ENCODE data around the gene SLC15A5.

SLC15A5 gene

DNA sequence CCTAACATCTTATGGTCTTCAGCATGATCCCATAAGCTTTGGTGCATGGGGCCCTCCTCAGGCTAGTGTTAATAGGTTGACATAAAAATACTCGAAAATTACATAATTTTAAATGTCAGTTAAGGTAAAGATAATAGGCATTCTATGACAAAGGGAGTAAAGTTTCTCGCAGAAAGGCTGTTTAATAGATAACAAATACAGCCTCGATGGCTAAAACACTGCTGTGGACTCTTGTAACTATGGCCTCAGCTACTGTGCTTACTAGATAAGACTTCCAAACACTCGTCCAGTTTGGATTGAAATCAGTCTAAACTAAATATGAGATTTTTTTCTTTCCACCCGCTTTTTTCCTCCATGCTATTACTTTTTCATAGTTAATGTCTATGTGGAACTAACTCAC lies 46.8 kb upstream of the SLC15A5 start:
- ATAC-seq, result no peak
- TF ChIP-seq, protein P1, sequence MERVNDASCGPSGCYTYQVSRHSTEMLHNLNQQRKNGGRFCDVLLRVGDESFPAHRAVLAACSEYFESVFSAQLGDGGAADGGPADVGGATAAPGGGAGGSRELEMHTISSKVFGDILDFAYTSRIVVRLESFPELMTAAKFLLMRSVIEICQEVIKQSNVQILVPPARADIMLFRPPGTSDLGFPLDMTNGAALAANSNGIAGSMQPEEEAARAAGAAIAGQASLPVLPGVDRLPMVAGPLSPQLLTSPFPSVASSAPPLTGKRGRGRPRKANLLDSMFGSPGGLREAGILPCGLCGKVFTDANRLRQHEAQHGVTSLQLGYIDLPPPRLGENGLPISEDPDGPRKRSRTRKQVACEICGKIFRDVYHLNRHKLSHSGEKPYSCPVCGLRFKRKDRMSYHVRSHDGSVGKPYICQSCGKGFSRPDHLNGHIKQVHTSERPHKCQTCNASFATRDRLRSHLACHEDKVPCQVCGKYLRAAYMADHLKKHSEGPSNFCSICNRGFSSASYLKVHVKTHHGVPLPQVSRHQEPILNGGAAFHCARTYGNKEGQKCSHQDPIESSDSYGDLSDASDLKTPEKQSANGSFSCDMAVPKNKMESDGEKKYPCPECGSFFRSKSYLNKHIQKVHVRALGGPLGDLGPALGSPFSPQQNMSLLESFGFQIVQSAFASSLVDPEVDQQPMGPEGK (CRISPR knock-in tag; IDR thresholded peaks at IDR 0.05; ENCODE audit: borderline replicate concordance), result no peak

DNA sequence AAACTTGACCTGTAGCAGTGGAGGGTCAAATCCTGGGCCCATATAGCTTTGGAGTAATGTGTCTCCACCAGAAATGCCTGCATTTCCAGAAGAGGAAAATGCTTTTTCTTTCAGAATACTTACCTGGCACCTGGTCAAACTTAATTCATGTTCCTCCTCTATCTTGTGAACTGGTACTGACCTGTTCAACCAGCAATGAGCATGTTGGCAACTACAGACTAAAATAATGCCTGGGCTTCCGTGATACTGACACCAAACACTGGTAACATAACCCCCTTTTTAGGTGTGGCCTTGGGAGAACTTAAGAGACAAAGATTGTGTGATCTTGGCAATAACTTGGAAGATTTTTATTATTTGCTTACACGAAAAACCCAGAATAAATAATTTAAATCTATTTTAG lies 46.2 kb upstream of the SLC15A5 start:
- no peak for ATAC-seq
- TF ChIP-seq ZC3H10 (CRISPR knock-in tag; IDR thresholded peaks at IDR 0.05), result no peak
- TF ChIP-seq GLIS3 (CRISPR knock-in tag; IDR thresholded peaks at IDR 0.05), result no peak
- no peak for TF ChIP-seq OSR1 (CRISPR knock-in tag; IDR thresholded peaks at IDR 0.05)
- no peak for TF ChIP-seq PPARA (CRISPR knock-in tag; IDR thresholded peaks at IDR 0.05; ENCODE audit: borderline replicate concordance)
- no peak for TF ChIP-seq BACH2 (CRISPR knock-in tag; IDR thresholded peaks at IDR 0.05; ENCODE audit: borderline replicate concordance)
- TF ChIP-seq RARB (CRISPR knock-in tag; IDR thresholded peaks at IDR 0.05), result no peak

DNA sequence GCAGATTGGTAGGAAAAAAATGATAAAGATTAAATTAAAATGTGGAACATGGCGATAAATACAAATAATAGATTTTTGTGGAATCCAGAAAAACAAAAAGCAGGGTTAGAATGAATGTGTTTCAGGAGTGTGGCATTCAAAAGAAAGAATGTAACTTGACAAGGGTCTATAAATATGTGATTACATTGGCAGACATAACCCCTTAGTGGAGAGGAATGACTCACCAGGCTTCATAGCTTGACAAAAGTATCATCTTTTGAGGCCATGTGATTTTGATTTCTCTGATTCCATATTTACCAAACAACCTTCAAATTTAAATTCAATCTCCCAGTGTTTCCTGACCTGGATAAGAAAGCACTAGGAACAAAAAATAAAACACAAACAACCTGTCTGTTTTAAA lies 45.5 kb upstream of the SLC15A5 start:
- no peak for TF ChIP-seq PPARA (CRISPR knock-in tag; IDR thresholded peaks at IDR 0.05; ENCODE audit: borderline replicate concordance)
- TF ChIP-seq, protein P2, sequence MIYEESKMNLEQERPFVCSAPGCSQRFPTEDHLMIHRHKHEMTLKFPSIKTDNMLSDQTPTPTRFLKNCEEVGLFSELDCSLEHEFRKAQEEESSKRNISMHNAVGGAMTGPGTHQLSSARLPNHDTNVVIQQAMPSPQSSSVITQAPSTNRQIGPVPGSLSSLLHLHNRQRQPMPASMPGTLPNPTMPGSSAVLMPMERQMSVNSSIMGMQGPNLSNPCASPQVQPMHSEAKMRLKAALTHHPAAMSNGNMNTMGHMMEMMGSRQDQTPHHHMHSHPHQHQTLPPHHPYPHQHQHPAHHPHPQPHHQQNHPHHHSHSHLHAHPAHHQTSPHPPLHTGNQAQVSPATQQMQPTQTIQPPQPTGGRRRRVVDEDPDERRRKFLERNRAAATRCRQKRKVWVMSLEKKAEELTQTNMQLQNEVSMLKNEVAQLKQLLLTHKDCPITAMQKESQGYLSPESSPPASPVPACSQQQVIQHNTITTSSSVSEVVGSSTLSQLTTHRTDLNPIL (CRISPR knock-in tag; IDR thresholded peaks at IDR 0.05; ENCODE audit: low read depth), result no peak
- TF ChIP-seq ESRRG (CRISPR knock-in tag; IDR thresholded peaks at IDR 0.05), result no peak
- TF ChIP-seq ZNF8 (CRISPR knock-in tag; IDR thresholded peaks at IDR 0.05), result no peak
- TF ChIP-seq TOX (CRISPR knock-in tag; IDR thresholded peaks at IDR 0.05; ENCODE audit: borderline replicate concordance), result no peak
- no peak for TF ChIP-seq CSDC2 (CRISPR knock-in tag; IDR thresholded peaks at IDR 0.05)
- TF ChIP-seq GLIS3 (CRISPR knock-in tag; IDR thresholded peaks at IDR 0.05), result no peak
- no peak for TF ChIP-seq ZFP3 (CRISPR knock-in tag; IDR thresholded peaks at IDR 0.05)
- TF ChIP-seq, protein P3, sequence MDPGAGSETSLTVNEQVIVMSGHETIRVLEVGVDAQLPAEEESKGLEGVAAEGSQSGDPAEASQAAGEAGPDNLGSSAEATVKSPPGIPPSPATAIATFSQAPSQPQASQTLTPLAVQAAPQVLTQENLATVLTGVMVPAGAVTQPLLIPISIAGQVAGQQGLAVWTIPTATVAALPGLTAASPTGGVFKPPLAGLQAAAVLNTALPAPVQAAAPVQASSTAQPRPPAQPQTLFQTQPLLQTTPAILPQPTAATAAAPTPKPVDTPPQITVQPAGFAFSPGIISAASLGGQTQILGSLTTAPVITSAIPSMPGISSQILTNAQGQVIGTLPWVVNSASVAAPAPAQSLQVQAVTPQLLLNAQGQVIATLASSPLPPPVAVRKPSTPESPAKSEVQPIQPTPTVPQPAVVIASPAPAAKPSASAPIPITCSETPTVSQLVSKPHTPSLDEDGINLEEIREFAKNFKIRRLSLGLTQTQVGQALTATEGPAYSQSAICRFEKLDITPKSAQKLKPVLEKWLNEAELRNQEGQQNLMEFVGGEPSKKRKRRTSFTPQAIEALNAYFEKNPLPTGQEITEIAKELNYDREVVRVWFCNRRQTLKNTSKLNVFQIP (CRISPR knock-in tag; IDR thresholded peaks at IDR 0.05; ENCODE audit: borderline replicate concordance, low read depth), result no peak
- no peak for TF ChIP-seq ZFP30 (CRISPR knock-in tag; IDR thresholded peaks at IDR 0.05)
- TF ChIP-seq OSR1 (CRISPR knock-in tag; IDR thresholded peaks at IDR 0.05), result no peak
- TF ChIP-seq SNAI2 (CRISPR knock-in tag; IDR thresholded peaks at IDR 0.05), result no peak
- TF ChIP-seq ISL1 (CRISPR knock-in tag; IDR thresholded peaks at IDR 0.05), result no peak
- TF ChIP-seq, protein P4, sequence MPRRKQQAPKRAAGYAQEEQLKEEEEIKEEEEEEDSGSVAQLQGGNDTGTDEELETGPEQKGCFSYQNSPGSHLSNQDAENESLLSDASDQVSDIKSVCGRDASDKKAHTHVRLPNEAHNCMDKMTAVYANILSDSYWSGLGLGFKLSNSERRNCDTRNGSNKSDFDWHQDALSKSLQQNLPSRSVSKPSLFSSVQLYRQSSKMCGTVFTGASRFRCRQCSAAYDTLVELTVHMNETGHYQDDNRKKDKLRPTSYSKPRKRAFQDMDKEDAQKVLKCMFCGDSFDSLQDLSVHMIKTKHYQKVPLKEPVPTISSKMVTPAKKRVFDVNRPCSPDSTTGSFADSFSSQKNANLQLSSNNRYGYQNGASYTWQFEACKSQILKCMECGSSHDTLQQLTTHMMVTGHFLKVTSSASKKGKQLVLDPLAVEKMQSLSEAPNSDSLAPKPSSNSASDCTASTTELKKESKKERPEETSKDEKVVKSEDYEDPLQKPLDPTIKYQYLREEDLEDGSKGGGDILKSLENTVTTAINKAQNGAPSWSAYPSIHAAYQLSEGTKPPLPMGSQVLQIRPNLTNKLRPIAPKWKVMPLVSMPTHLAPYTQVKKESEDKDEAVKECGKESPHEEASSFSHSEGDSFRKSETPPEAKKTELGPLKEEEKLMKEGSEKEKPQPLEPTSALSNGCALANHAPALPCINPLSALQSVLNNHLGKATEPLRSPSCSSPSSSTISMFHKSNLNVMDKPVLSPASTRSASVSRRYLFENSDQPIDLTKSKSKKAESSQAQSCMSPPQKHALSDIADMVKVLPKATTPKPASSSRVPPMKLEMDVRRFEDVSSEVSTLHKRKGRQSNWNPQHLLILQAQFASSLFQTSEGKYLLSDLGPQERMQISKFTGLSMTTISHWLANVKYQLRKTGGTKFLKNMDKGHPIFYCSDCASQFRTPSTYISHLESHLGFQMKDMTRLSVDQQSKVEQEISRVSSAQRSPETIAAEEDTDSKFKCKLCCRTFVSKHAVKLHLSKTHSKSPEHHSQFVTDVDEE (CRISPR knock-in tag; IDR thresholded peaks at IDR 0.05), result no peak
- TF ChIP-seq, protein P5, sequence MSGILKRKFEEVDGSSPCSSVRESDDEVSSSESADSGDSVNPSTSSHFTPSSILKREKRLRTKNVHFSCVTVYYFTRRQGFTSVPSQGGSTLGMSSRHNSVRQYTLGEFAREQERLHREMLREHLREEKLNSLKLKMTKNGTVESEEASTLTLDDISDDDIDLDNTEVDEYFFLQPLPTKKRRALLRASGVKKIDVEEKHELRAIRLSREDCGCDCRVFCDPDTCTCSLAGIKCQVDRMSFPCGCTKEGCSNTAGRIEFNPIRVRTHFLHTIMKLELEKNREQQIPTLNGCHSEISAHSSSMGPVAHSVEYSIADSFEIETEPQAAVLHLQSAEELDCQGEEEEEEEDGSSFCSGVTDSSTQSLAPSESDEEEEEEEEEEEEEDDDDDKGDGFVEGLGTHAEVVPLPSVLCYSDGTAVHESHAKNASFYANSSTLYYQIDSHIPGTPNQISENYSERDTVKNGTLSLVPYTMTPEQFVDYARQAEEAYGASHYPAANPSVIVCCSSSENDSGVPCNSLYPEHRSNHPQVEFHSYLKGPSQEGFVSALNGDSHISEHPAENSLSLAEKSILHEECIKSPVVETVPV (CRISPR knock-in tag; IDR thresholded peaks at IDR 0.05), result no peak
- no peak for ATAC-seq

DNA sequence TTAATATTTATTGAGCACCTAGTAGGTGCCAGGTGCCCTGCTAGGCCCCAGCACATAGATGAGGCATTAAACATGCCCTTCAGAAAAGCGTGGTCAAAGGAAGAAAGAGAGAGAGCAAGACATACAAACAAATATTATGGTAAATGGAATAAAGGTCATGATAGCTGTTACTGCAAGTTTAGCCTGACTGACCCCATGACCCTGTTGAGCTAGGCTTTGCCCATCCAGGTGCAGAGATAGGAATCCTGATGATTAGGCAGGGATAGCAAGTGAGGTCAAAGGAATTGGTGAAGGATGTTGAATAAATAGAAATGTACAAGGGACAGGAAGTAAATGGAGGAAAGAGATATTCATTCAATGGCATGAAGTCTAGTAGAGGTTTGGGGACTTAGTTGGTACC lies 33.4 kb upstream of the SLC15A5 start:
- no peak for ATAC-seq
- TF ChIP-seq, protein P3 (CRISPR knock-in tag; IDR thresholded peaks at IDR 0.05; ENCODE audit: borderline replicate concordance, low read depth), result no peak
- TF ChIP-seq ZFP30 (CRISPR knock-in tag; IDR thresholded peaks at IDR 0.05) (no peak), ZNF565 (CRISPR knock-in tag; conservative IDR thresholded peaks at IDR 0.05; ENCODE audit: low read depth) (no peak), ZFP3 (CRISPR knock-in tag; IDR thresholded peaks at IDR 0.05) (no peak), ZNF8 (CRISPR knock-in tag; IDR thresholded peaks at IDR 0.05) (no peak), ZNF70 (CRISPR knock-in tag; IDR thresholded peaks at IDR 0.05) (no peak), SNAI2 (CRISPR knock-in tag; IDR thresholded peaks at IDR 0.05) (no peak), BACH2 (CRISPR knock-in tag; IDR thresholded peaks at IDR 0.05; ENCODE audit: borderline replicate concordance) (no peak), TOX (CRISPR knock-in tag; IDR thresholded peaks at IDR 0.05; ENCODE audit: borderline replicate concordance) (no peak), CSDC2 (CRISPR knock-in tag; IDR thresholded peaks at IDR 0.05) (no peak)
- TF ChIP-seq, protein P4 (CRISPR knock-in tag; IDR thresholded peaks at IDR 0.05), result no peak

Data from SK-N-SH treated with all-trans-retinoic acid at 6 μM for 48 hours (cell line).